ENCODE data around the gene UBE2H. TPM values are rescaled to one million over a fixed set of nuclear protein-coding genes. Genes with fewer than 3 reads are reported as not detected.

The UBE2H gene
- total RNA-seq, 1 experiment from 2014 or later: 28.8 TPM

DNA sequence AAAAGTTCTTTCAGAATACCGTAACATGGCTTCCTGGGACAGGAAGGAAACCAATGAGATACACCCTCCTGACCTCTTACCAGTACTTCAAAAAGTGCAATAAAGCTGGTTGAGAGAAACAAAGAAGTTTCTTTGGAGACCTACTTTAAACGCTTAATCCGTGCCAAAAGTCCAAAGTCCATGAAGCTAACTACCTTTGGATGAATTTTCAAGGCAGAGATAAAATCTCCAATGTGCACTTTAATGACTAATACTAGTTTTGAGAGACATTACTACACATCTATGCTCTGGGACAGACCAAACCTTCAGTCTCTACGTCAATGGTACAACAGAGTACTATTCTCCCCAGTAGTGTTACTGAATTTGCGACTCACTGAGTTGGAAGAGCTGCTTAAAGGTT, 46.1 kb downstream of the UBE2H start:
- Histone ChIP-seq H3K36me3 (ENCODE audit: insufficient read depth, low read length, poor library complexity, severe bottlenecking) (no peaks in the 10 kb centered on the region), H3K4me1 (ENCODE audit: insufficient read depth, low read length, poor library complexity, severe bottlenecking) (peaks cover 13% of the 10 kb centered on the region), H3K9me3 (ENCODE audit: low read depth, low read length, poor library complexity, severe bottlenecking) (no peaks in the 10 kb centered on the region), H3K4me3 (ENCODE audit: low read depth, low read length, poor library complexity, severe bottlenecking) (no peak overlapping the region), H3K27ac (ENCODE audit: low read depth, low read length, poor library complexity, severe bottlenecking) (no peak overlapping the region), H3K27me3 (replicated peaks; ENCODE audit: insufficient read depth, low read depth, low read length, poor library complexity) (no peaks in the 10 kb centered on the region)
- ChIA-PET CTCF (no interaction called here), POLR2A (ENCODE audit: low non-redundant PET) (no interaction called here)
- intact Hi-C loops (cut with micrococcal nuclease; ENCODE audit: unreplicated experiment): no loop called here
- TF ChIP-seq EZH2 (IDR thresholded peaks at IDR 0.05; ENCODE audit: borderline replicate concordance, low read depth, low read length, poor library complexity, severe bottlenecking): no peak
- TF ChIP-seq, protein P1, sequence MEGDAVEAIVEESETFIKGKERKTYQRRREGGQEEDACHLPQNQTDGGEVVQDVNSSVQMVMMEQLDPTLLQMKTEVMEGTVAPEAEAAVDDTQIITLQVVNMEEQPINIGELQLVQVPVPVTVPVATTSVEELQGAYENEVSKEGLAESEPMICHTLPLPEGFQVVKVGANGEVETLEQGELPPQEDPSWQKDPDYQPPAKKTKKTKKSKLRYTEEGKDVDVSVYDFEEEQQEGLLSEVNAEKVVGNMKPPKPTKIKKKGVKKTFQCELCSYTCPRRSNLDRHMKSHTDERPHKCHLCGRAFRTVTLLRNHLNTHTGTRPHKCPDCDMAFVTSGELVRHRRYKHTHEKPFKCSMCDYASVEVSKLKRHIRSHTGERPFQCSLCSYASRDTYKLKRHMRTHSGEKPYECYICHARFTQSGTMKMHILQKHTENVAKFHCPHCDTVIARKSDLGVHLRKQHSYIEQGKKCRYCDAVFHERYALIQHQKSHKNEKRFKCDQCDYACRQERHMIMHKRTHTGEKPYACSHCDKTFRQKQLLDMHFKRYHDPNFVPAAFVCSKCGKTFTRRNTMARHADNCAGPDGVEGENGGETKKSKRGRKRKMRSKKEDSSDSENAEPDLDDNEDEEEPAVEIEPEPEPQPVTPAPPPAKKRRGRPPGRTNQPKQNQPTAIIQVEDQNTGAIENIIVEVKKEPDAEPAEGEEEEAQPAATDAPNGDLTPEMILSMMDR (conservative IDR thresholded peaks at IDR 0.05; ENCODE audit: low read depth, low read length): no peak
- DNase-seq (ENCODE audit: low spot score): no peak
- no TSS peak for BruUV-seq (replicated peaks)

DNA sequence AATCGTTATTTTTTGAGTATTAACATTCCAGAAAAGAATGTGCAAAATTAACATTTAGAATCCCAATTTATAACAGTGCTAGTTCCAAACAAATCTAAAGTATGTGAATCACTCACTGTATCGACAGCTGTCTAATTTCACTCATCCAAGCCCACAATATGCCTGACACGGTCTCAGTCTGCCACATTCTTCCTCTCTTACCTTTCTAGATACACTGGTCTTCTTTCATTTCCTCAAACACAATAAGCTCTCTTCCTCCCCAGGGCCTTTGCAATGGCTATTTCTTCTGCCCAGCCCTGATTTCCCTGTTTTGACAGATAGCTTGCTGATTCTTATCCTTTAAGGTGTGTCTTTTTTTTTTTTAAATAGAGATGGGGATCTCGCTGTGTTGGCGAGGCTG, 48.8 kb downstream of the UBE2H start:
- no peaks in the 10 kb centered on the region for H3K36me3 ChIP-seq (ENCODE audit: insufficient read depth, low read length, poor library complexity, severe bottlenecking)
- TF ChIP-seq, protein P1 (conservative IDR thresholded peaks at IDR 0.05; ENCODE audit: low read depth, low read length): no peak
- no peak for TF ChIP-seq EZH2 (IDR thresholded peaks at IDR 0.05; ENCODE audit: borderline replicate concordance, low read depth, low read length, poor library complexity, severe bottlenecking)
- no peaks in the 10 kb centered on the region for H3K9me3 ChIP-seq (ENCODE audit: low read depth, low read length, poor library complexity, severe bottlenecking)
- intact Hi-C loops (cut with micrococcal nuclease; ENCODE audit: unreplicated experiment): no loop called here
- DNase-seq (ENCODE audit: low spot score): no peak
- no TSS peak for BruUV-seq (replicated peaks)
- no peaks in the 10 kb centered on the region for H3K27me3 ChIP-seq (replicated peaks; ENCODE audit: insufficient read depth, low read depth, low read length, poor library complexity)
- ChIA-PET CTCF (no interaction called here), POLR2A (ENCODE audit: low non-redundant PET) (interaction anchor here (0.7 kb wide), 1 partner anchor 16 kb away, joined by 8 read pairs; no protein-coding TSS in a partner anchor)
- H3K4me3 ChIP-seq (ENCODE audit: low read depth, low read length, poor library complexity, severe bottlenecking): no peak overlapping the region
- no peak overlapping the region for H3K27ac ChIP-seq (ENCODE audit: low read depth, low read length, poor library complexity, severe bottlenecking)
- peaks cover 12% of the 10 kb centered on the region for H3K4me1 ChIP-seq (ENCODE audit: insufficient read depth, low read length, poor library complexity, severe bottlenecking)

DNA sequence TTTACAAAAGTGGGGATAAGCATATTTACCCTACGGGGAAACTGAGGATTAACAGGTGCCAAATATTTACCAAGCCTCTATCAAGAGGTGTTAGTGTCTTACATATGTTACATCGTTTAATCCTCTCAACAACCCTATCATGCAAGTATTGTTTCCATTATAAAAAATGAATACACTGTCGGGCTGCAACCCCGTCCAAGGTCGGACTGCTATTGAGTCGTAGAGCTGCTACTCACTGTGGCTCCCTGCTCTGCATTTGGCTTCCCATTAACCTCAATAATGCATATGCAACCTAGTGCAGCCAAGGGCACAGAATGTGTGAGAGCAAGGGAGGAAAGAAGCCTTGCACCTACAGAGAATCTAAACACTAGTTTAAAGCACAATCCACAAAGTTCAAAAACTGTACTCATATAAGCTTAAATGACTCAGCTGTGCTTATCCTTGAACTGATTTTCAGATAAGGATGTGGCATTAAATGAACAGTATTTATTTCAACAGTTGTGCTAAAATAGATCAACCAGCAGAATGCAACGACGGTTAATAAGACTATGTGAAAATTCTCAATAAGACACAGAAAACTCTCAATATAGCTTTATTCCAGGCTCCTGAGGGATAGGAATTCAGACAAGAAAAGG, 49.9 kb downstream of the UBE2H start:
- intact Hi-C loops (cut with micrococcal nuclease; ENCODE audit: unreplicated experiment): no loop called here
- Histone ChIP-seq H3K4me3 (ENCODE audit: low read depth, low read length, poor library complexity, severe bottlenecking) (no peak overlapping the region), H3K27ac (ENCODE audit: low read depth, low read length, poor library complexity, severe bottlenecking) (no peak overlapping the region), H3K27me3 (replicated peaks; ENCODE audit: insufficient read depth, low read depth, low read length, poor library complexity) (no peaks in the 10 kb centered on the region), H3K9me3 (ENCODE audit: low read depth, low read length, poor library complexity, severe bottlenecking) (no peaks in the 10 kb centered on the region), H3K36me3 (ENCODE audit: insufficient read depth, low read length, poor library complexity, severe bottlenecking) (no peaks in the 10 kb centered on the region), H3K4me1 (ENCODE audit: insufficient read depth, low read length, poor library complexity, severe bottlenecking) (peaks cover 3% of the 10 kb centered on the region)
- POLR2A ChIA-PET (ENCODE audit: low non-redundant PET): no interaction called here
- TF ChIP-seq EZH2 (IDR thresholded peaks at IDR 0.05; ENCODE audit: borderline replicate concordance, low read depth, low read length, poor library complexity, severe bottlenecking): no peak
- TF ChIP-seq, protein P1 (conservative IDR thresholded peaks at IDR 0.05; ENCODE audit: low read depth, low read length): no peak
- BruUV-seq (replicated peaks): no TSS peak
- CTCF ChIA-PET: no interaction called here
- no peak for DNase-seq (ENCODE audit: low spot score)

Measured in A673 (cell line).